ENCODE measurements around the gene IL18.
"Not testable (repeated sequence)": the region's sequence is repeated elsewhere in the genome, so short reads cannot be mapped to it uniquely, and the experiment has no call there.

Gene IL18

DNA sequence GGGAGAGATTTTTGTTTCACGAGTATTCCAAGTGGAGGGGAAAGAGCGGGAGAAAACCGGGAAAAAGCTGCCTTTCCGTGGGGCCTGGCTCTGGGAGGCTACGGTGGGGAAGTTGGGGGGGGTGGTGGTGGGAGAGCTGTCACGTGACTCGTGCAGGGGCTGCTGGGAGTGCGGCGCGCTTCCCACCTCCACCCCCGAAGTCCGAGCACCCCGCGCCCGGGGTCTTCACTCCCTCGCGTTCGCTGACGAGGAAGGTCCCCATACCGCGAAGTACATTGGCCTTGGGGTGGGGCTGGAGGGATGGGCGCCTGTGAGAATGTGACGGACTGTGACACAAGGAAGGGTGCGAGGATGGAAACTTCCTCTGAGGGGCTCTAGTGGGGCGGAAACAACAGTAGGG is 3.3 kb upstream of the IL18 start, which contains the start of gene TEX12:
Gene TEX12 (plus strand): TSS at position 228 of the 400 bp plus-strand sequence. CDS start 1,897 bp downstream, outside the sequence.
- DNase-seq = no peak
- Histone ChIP-seq H3K4me1 (no peaks in the 10 kb centered on the region), H3K27me3 (no peaks in the 10 kb centered on the region), H3K27ac (no peak within 1 kb of the TSS), H3K9me3 (no peaks in the 10 kb centered on the region), H3K36me3 (no peaks in the 10 kb centered on the region), H3K4me3 (no peak within 1 kb of the TSS)
- no peak for TF ChIP-seq CTCF (IDR thresholded peaks at IDR 0.05)
- intact Hi-C loops (cut with DNase I; ENCODE audit: low total_unique reads) = no loop called here

DNA sequence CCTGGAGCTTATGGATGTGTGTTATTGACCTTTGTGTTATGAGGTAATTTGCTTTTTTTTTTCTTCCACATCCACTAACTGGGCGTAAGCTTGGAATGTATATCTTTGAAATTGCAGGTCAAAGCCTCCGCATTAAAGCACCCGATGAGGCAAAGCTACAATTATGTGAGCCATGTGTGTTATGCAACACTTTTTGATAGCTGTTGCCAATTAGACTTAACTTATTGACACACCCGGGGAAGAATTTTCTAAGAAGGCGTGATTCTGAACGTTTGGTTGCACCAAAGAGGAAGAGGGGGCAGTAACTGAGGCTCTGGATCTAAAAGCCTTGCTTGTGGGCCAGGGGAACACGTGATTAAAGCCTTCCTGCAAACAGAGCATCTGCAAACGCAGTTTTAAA is 2.7 kb upstream of the IL18 start:
- no peak for TF ChIP-seq CTCF (IDR thresholded peaks at IDR 0.05)
- no peaks in the 10 kb centered on the region for H3K9me3 ChIP-seq
- no peak overlapping the region for H3K4me3 ChIP-seq
- no peaks in the 10 kb centered on the region for H3K4me1 ChIP-seq
- no peaks in the 10 kb centered on the region for H3K36me3 ChIP-seq
- H3K27ac ChIP-seq = no peak overlapping the region
- intact Hi-C loops (cut with DNase I; ENCODE audit: low total_unique reads) = no loop called here
- no peaks in the 10 kb centered on the region for H3K27me3 ChIP-seq
- peak in 1 of 2 donors; percentile 22 for DNase-seq

DNA sequence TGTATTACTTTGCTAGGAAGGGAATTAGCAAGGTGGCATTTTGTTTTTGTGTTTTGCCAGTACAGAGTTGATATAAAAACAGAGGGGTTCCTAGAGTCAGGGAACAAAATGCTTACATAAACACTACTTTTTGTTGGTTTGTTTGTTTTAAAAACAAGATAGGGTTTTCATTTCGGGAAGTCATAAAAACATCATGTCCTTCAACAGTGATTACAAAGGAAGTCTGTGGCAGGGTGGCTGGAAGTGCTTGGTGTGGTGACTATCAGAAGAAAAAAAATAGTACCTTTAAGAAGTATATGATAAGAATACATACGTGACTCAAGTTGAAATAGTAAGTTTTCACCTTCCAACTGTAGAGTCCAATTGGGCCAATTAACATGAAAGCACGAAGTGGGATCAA is 1.2 kb upstream of the IL18 start:
- Histone ChIP-seq H3K9me3 (no peaks in the 10 kb centered on the region), H3K27ac (no peak overlapping the region), H3K4me1 (no peaks in the 10 kb centered on the region), H3K36me3 (no peaks in the 10 kb centered on the region), H3K27me3 (no peaks in the 10 kb centered on the region), H3K4me3 (no peak overlapping the region)
- intact Hi-C loops (cut with DNase I; ENCODE audit: low total_unique reads) = no loop called here
- DNase-seq = no peak
- TF ChIP-seq CTCF (IDR thresholded peaks at IDR 0.05) = no peak

- Histone ChIP-seq H3K4me1 (no peaks in the 10 kb centered on the region), H3K36me3 (no peaks in the 10 kb centered on the region), H3K27me3 (no peaks in the 10 kb centered on the region), H3K4me3 (no peak overlapping the region), H3K27ac (no peak overlapping the region), H3K9me3 (no peaks in the 10 kb centered on the region)
- no peak for TF ChIP-seq CTCF (IDR thresholded peaks at IDR 0.05)
- DNase-seq = no peak
- intact Hi-C loops (cut with DNase I; ENCODE audit: low total_unique reads) = no loop called here
Observed at GRCh38 chr11:112162761-112163546, 940 bp downstream of the IL18 start.

- H3K27ac ChIP-seq; H3K4me1 ChIP-seq; DNase-seq; H3K9me3 ChIP-seq; H3K4me3 ChIP-seq; intact Hi-C loops (cut with DNase I; ENCODE audit: low total_unique reads); H3K27me3 ChIP-seq; H3K36me3 ChIP-seq: not testable (repeated sequence)
Observed at GRCh38 chr11:112162200-112162599, 1.7 kb downstream of the IL18 start.

DNA sequence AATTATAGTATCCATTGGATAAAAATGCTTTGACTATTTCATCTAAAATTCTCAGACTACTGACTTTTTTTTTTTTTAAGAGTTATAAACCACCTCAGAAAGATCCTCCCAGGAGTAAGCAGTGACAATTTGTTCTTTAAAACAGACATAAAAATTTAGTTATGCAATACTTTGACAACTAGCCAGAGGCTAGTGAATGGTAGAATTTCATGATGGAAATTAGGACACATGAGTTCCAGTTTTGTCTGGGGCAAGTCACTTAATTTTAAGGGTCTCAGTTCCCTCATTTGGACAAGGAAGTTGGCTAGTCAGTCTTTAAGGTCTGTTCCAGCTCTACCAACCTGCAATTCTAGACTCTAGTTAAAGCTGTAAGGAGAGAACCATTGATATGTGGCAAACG is 2.9 kb downstream of the IL18 start:
- no peaks in the 10 kb centered on the region for H3K36me3 ChIP-seq
- TF ChIP-seq CTCF (IDR thresholded peaks at IDR 0.05) = no peak
- intact Hi-C loops (cut with DNase I; ENCODE audit: low total_unique reads) = no loop called here
- H3K27ac ChIP-seq = no peak overlapping the region
- no peak for DNase-seq
- H3K9me3 ChIP-seq = no peaks in the 10 kb centered on the region
- H3K4me1 ChIP-seq = peaks cover 0 to 16% (median 0%) of the 10 kb centered on the region in 4 donors
- H3K4me3 ChIP-seq = no peak overlapping the region
- no peaks in the 10 kb centered on the region for H3K27me3 ChIP-seq
